IPS-20b (cell line): ENCODE results near the gene CD164.

ENCODE experiments used
- H3K27ac ChIP-seq: one replicate; pipeline ENCODE4 v1.5.1; 2013; ENCODE audit warnings: low read length
- H3K27me3 ChIP-seq: 2 replicates; pipeline ENCODE4 v1.6.1; 2013; ENCODE audit warnings: mild to moderate bottlenecking, low read length, inconsistent platforms; ENCODE audit not compliant: insufficient read depth
- H3K36me3 ChIP-seq: 2 replicates; pipeline ENCODE4 v1.6.1; 2013; ENCODE audit warnings: low read depth, mild to moderate bottlenecking, inconsistent platforms, low read length, moderate library complexity; ENCODE audit not compliant: insufficient read depth
- H3K4me1 ChIP-seq: 2 replicates; pipeline ENCODE4 v1.6.1; 2013; ENCODE audit warnings: mild to moderate bottlenecking, control low read depth, inconsistent platforms, low read length, moderate library complexity; ENCODE audit not compliant: insufficient read depth
- H3K4me3 ChIP-seq: 2 replicates; pipeline ENCODE4 v1.5.1; 2013; ENCODE audit warnings: mild to moderate bottlenecking, low read length, inconsistent platforms
- H3K9ac ChIP-seq: 2 replicates; pipeline ENCODE4 v1.6.1; 2013; ENCODE audit warnings: low read depth, mild to moderate bottlenecking, inconsistent platforms, low read length, moderate library complexity
- H3K9me3 ChIP-seq: 2 replicates; pipeline ENCODE4 v1.6.1; 2013; ENCODE audit warnings: mild to moderate bottlenecking, low read depth, low read length, inconsistent platforms; ENCODE audit not compliant: insufficient read depth

CD164 gene

DNA sequence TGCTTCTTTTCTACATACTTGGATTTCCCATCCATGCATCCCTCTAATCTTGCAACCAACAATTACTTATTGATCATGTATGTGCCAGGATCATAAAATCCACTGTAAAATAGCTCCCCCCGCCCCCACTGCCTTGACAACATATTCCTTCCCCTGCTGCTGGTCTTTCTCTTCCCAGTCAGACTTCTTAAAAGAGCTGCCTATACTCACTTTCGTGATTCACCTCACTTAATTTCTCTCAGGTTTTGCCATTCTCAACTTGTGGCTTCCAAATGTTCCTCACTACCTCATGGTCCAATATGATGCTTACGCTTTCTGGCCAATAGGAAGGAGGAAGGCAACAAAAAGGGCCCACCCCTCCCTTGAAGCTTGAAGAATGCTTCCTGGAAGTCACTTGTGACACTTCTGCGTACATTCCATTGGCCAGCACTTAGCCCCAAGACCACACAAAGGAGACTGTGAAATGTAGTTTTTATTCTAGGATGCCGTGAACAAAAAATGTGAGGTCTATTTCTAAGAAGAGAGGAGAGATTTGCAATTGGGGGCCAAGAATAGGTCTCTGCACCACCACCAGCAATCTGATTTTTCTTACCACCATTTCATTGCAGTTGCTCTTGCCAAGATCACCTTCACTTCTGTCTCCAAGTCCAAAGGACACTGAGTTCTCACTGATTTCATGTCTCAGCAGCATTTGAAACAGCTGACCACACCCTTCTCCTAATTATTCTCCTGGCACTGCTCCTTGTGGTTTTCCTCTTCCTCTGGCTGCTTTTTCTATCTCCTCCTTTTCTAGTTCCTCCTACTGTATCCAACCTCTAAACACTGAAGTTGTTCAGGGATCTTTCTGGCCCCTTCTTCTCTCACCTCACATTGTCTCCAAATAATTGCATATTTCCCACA is 30.8 kb downstream of the CD164 start:
- H3K27ac ChIP-seq, result no peak overlapping the region

DNA sequence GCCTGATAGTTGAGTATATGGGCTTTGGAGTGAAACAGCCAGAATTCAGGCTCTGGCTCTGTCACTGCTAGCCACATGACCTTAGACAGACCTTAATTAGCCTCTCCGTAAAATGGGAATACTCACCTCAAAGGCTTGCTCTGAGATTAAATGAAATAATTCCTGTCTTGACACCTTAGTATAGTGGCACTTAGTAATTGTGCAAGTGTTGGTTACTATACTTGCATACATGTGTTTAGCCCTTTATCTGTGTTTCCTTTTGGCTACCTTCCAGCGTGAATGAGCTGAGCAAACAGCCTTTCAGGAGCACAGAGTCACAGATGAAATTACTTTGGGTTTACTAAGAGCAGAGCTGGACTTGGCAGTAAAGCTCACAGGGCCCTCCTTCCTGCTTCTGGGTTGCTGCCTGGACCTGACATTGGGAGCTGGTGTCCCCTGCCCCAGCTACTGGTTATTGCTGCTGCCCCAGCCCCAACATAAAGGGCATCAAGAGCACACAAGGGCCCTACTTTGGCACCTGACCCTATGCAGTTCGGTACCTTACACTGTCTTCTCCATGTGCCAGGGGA is 32.8 kb downstream of the CD164 start:
- Histone ChIP-seq H3K27ac (no peak overlapping the region), H3K9ac (no peak overlapping the region), H3K27me3 (no peaks in the 10 kb centered on the region), H3K9me3 (no peaks in the 10 kb centered on the region), H3K4me3 (no peak overlapping the region), H3K4me1 (no peaks in the 10 kb centered on the region), H3K36me3 (peaks cover 5% of the 10 kb centered on the region; the same call in 1 of the 2 replicates)

More for the DNA sequence above, 30.8 kb downstream of the CD164 start:
- Histone ChIP-seq H3K4me3 (no peak overlapping the region), H3K9me3 (peaks cover 5% of the 10 kb centered on the region; the same call in 1 of the 2 replicates), H3K9ac (no peak overlapping the region), H3K36me3 (peaks cover 5% of the 10 kb centered on the region; the same call in 1 of the 2 replicates), H3K27me3 (no peaks in the 10 kb centered on the region), H3K4me1 (no peaks in the 10 kb centered on the region)

DNA sequence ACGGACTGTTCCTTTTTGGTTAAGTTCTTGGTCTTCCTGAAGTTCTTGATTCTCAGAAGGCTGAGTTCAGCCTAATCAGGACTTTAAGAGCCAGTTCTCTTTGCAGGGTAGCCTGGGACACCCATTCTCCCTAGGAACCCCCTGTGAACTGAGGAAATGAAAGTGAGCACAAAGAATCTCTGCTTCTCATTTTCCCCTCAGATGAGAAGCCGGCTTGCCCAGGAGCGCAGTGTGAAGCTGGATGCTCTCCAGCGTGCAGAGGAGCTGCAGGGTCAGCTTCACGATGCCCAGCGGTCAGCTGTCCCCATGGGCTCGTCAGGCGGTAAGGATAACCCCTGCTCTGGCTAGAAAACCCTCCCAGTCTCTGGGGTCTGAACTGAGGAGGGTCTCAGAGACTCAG is 34.0 kb downstream of the CD164 start:
- Histone ChIP-seq H3K9ac (no peak overlapping the region), H3K9me3 (no peaks in the 10 kb centered on the region), H3K27ac (no peak overlapping the region), H3K36me3 (no peaks in the 10 kb centered on the region), H3K4me3 (no peak overlapping the region), H3K4me1 (no peaks in the 10 kb centered on the region), H3K27me3 (no peaks in the 10 kb centered on the region)

DNA sequence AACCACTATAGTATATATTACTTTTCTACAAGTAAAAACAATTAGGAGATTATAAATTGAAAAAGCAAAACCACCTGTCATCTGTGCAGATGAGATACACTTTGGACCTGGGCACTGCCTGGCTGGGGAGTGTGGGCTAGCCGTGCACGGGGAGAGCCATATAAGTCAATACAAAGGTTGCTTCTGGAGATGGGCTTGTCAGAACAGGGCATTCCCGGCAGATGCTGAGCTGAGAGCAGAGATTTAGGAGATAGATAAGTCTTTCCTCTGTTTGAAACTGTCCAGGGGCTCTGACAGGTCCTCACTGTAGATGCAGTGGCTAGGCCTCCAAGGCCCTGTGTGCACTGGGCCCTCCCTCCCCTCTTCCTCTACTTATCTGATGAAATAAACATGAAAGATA is 34.5 kb downstream of the CD164 start:
- Histone ChIP-seq H3K27ac (no peak overlapping the region), H3K36me3 (no peaks in the 10 kb centered on the region), H3K9ac (no peak overlapping the region), H3K4me1 (no peaks in the 10 kb centered on the region), H3K9me3 (no peaks in the 10 kb centered on the region), H3K4me3 (no peak overlapping the region), H3K27me3 (no peaks in the 10 kb centered on the region)

DNA sequence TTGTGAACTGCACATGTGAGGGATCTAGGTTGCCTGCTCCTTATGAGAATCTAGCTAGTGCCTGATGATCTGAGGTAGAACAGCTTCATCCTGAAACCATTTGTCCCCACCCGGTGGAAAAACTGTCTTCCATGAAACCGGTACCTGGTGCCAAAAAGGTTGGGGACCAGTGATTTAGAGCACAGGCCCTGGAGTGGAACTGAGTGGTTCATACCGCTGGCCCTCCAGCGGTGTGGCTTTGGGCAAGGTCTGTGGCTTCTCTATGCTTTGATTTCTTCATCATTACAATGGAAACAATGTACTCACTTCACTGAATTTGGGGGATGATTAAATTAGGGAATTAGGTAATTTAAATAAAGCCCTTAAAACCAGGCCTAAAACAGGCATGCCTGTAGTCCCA is 36.3 kb downstream of the CD164 start:
- H3K27ac ChIP-seq, result no peak overlapping the region
- no peaks in the 10 kb centered on the region for H3K9me3 ChIP-seq
- no peaks in the 10 kb centered on the region for H3K36me3 ChIP-seq
- H3K27me3 ChIP-seq, result no peaks in the 10 kb centered on the region
- H3K9ac ChIP-seq, result no peak overlapping the region
- no peaks in the 10 kb centered on the region for H3K4me1 ChIP-seq
- H3K4me3 ChIP-seq, result no peak overlapping the region

DNA sequence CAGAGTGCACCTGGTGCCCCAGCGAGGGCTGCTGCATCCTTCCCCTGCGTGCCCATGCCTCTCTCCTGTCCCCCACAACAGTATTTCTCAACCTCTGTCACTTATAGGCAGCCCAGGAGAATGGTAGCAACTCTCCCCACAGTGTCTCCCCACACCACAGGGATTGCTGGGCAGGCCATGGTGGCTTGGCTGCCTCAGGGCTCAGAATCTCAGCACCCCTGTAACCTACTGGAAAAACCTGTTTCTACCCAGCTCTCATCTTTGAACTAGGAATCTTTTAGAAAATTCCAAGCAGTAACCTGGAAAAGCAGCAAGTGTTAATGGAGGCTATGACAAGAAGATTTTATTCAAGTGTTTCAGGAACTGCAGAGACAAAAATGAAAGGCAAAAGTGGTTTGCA is 38.0 kb downstream of the CD164 start:
- Histone ChIP-seq H3K27me3 (no peaks in the 10 kb centered on the region), H3K27ac (no peak overlapping the region), H3K9me3 (no peaks in the 10 kb centered on the region), H3K9ac (no peak overlapping the region), H3K4me3 (no peak overlapping the region), H3K36me3 (no peaks in the 10 kb centered on the region), H3K4me1 (no peaks in the 10 kb centered on the region)

DNA sequence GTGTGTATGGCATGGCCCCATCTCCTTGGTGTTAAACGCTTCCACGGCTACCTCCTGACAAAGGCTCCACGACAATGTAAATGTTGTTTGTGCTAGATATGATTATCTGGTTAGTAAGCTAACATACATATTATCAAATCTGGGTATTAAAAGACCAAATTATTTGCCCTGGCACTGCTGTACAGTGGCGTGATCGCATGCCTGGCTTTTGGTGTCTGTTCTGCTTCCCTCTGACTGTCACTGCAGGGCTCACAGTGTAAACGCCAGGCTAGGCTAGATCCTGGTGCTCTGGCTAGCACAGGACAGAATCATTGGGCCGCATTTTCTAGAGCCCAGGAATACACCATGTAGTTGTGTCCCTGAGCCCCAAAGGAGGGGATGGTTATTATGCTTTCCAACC is 38.7 kb downstream of the CD164 start:
- H3K4me1 ChIP-seq, result no peaks in the 10 kb centered on the region

DNA sequence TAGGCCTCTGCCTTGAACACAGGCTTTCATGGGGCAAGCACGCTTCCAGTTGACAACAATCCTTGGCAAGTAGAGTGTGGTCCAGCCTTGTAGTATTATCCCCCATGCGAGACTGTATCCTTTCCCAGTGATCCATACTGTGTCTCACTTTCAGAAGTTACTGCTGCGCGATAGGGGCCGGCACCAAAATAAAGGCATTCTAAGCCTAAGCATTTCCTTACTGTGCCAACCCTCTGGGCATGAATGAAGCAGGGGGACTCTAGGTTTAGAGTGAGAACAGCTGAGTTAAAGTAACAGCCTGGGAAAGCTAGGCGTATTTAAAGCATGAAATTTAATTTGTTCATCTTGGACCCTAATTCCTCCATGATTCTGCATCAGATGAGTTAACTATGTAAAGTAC is 39.4 kb downstream of the CD164 start:
- Histone ChIP-seq H3K4me3 (no peak overlapping the region), H3K9me3 (no peaks in the 10 kb centered on the region), H3K27ac (no peak overlapping the region), H3K9ac (no peak overlapping the region), H3K36me3 (no peaks in the 10 kb centered on the region), H3K4me1 (no peaks in the 10 kb centered on the region), H3K27me3 (no peaks in the 10 kb centered on the region)

More for the DNA sequence above, 38.7 kb downstream of the CD164 start:
- Histone ChIP-seq H3K27ac (no peak overlapping the region), H3K27me3 (no peaks in the 10 kb centered on the region), H3K9ac (no peak overlapping the region), H3K9me3 (no peaks in the 10 kb centered on the region), H3K36me3 (no peaks in the 10 kb centered on the region), H3K4me3 (no peak overlapping the region)

DNA sequence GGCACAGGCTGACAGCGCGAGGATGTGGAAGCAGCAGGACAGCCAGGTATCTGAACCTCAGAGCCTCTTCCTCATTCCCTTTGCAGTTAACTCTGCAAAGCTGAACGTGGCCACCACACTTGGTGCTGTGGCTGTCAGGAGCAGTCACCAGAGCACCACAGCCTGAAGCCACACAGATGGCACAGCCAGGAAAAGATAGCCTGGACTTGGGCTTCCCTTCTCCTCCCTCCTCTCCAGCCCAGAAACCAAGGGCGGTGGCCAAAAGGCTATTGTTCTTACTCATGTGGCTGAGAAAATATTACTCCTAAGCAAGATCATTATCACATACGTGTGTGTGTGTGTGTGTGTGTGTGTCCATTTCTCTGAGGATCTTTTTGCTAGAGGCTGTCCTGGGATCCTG is 39.8 kb downstream of the CD164 start:
- no peaks in the 10 kb centered on the region for H3K27me3 ChIP-seq
- H3K9me3 ChIP-seq, result no peaks in the 10 kb centered on the region
- no peak overlapping the region for H3K9ac ChIP-seq
- H3K36me3 ChIP-seq, result no peaks in the 10 kb centered on the region
- H3K27ac ChIP-seq, result no peak overlapping the region
- H3K4me1 ChIP-seq, result no peaks in the 10 kb centered on the region
- H3K4me3 ChIP-seq, result no peak overlapping the region

DNA sequence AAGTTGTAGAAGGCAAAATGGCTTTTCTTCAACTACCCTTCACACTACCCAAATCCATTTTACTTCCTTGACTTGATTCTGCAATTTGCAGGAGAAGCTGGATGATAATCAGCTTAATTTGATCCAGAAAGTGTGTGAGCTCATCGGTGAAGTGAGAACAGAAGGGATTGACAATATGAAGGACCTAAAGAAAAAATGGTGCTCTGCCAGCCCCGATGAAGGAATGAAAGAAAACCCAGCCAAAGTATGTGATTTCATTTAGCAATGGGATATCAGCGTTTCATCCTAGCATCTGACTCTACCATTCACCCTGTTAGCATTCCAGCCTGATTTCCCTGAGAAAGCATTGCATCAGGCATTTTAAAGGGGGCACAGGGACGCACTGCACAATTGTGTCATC is 41.5 kb downstream of the CD164 start:
- Histone ChIP-seq H3K36me3 (no peaks in the 10 kb centered on the region), H3K4me1 (no peaks in the 10 kb centered on the region), H3K9ac (no peak overlapping the region), H3K4me3 (no peak overlapping the region), H3K27me3 (no peaks in the 10 kb centered on the region), H3K27ac (no peak overlapping the region), H3K9me3 (no peaks in the 10 kb centered on the region)

DNA sequence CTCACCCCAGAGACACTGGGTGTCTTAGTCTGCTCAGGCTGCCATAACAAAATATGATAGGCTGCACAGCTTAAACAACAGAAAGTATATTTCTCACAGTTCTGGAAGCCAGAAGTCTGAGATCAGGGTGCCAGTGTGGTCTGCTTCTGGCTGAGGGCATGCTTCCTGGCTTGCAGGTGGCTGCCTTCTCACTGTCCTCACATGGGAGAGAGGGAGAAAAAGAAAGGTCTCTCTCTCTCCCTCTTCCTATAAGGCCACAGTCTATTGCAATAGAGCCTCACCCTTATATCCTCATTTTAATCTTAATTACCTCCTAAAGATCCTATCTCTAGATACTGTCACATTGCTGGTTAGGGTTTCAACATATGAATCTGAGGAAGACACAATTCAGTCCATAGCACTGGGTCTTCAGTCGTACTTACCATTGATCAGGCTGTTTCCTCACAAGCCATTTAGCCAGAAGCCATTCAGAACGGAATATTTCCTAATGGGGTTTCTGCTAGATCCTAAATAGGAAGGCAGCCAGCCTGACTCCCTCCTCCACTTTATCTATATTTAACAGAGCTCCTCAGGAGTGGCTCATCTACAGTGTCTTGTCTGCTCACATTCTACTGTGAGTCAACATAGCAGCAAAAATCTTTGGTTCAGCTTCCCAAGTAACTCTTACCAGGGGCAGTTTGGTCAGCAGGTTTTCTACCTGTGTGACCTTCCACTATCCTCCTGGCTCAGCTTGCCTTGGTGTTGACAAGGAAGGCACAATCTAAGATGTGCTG is 42.2 kb downstream of the CD164 start:
- Histone ChIP-seq H3K27me3 (no peaks in the 10 kb centered on the region), H3K9me3 (no peaks in the 10 kb centered on the region), H3K36me3 (no peaks in the 10 kb centered on the region), H3K27ac (no peak overlapping the region), H3K4me1 (no peaks in the 10 kb centered on the region), H3K4me3 (no peak overlapping the region), H3K9ac (no peak overlapping the region)
